B cell (primary cell): ENCODE data around the gene ZPBP2. TPM values are rescaled to one million over a fixed set of nuclear protein-coding genes. Genes with fewer than 3 reads are reported as not detected.

Experiments used
- ATAC-seq: fragments of 200-7000 bp; cut with Tn5 transposase; one replicate; pipeline ENCODE4 v1.10.0; 2021; ENCODE audit warnings: low read depth, mild to moderate bottlenecking, moderate number of reproducible peaks, moderate library complexity
- CTCF ChIA-PET: fragments of 350-600 bp; sonication (Branson Sonifier 250); formaldehyde crosslinking; loops from one replicate; lab custom pipeline; 2021; ENCODE audit warnings: antibody characterized with exemption, inconsistent platforms; lab: Charles Lee
- POLR2A ChIA-PET: fragments of 350-600 bp; sonication (Branson Sonifier 250); formaldehyde crosslinking; loops from one replicate; lab custom pipeline; 2021; ENCODE audit warnings: antibody characterized with exemption; lab: Charles Lee
- DNase-seq: peaks from one replicate; pipeline ENCODE4 v3.0.0; 2013
- H2AFZ ChIP-seq: 2 replicates; pipeline ENCODE4 v1.6.1; 2012; ENCODE audit warnings: mild to moderate bottlenecking, low read depth, low read length; ENCODE audit not compliant: insufficient read depth, poor library complexity, severe bottlenecking
- H3K27ac ChIP-seq, 2 donors: 1 replicate in 1 of 2; 2 replicates in 1 of 2; pipeline ENCODE4 v1.5.1; 2012 to 2013; ENCODE audit warnings: low read length in 2 of 2, mild to moderate bottlenecking in 2 of 2, moderate library complexity in 1 of 2
- H3K27me3 ChIP-seq, 4 experiments: fragments of 200-600 bp in 1 of 4; sonication (generic) in 1 of 4; replicated peaks in 1 of 4; 1 replicate in 2 of 4; 2 replicates in 2 of 4; pipeline versions ENCODE4 v1.6.1 to v1.7.0; 2013 to 2016; ENCODE audit warnings: low read length in 3 of 4, mild to moderate bottlenecking in 2 of 4, mixed read lengths in 1 of 4, moderate library complexity in 1 of 4; ENCODE audit not compliant: insufficient read depth in 4 of 4, control insufficient read depth in 3 of 4; ENCODE audit errors: control extremely low read depth in 1 of 4
- H3K36me3 ChIP-seq, 2 experiments: replicated peaks in 1 of 2; 1 replicate in 1 of 2; 2 replicates in 1 of 2; pipeline versions ENCODE4 v1.6.1 to v1.7.1; 2013; ENCODE audit warnings: low read length in 1 of 2; ENCODE audit not compliant: insufficient read depth in 2 of 2, control insufficient read depth in 1 of 2; ENCODE audit errors: control extremely low read depth in 1 of 2, extremely low read depth in 1 of 2
- H3K4me1 ChIP-seq, 2 donors: fragments of 200-600 bp in 1 of 2; sonication (generic) in 1 of 2; 1 replicate in 1 of 2; 2 replicates in 1 of 2; pipeline versions ENCODE4 v1.5.1 to v1.6.1; 2013 to 2017; ENCODE audit warnings: low read length in 2 of 2; ENCODE audit not compliant: control insufficient read depth in 2 of 2, insufficient read depth in 2 of 2
- H3K4me2 ChIP-seq: replicated peaks from 2 replicates; pipeline ENCODE3; 2012; ENCODE audit warnings: mild to moderate bottlenecking, low read depth, low read length; ENCODE audit not compliant: poor library complexity, severe bottlenecking
- H3K4me3 ChIP-seq, 5 experiments: fragments of 200-600 bp in 1 of 5; sonication (generic) in 1 of 5; 1 replicate in 3 of 5; 2 replicates in 2 of 5; pipeline versions ENCODE4 v1.5.1 to v1.7.0; 2011 to 2016; ENCODE audit warnings: low read length in 4 of 5, mild to moderate bottlenecking in 4 of 5, low read depth in 2 of 5, control low read depth in 1 of 5, moderate library complexity in 1 of 5; ENCODE audit not compliant: insufficient read depth in 1 of 5; ENCODE audit errors: control extremely low read depth in 1 of 5, extremely low read depth in 1 of 5
- H3K79me2 ChIP-seq: fragments of 200-600 bp; sonication (generic); one replicate; pipeline ENCODE4 v1.6.0; 2016; ENCODE audit warnings: low read length; ENCODE audit not compliant: control insufficient read depth, insufficient read depth
- H3K9ac ChIP-seq: fragments of 200-600 bp; sonication (generic); 2 replicates; pipeline ENCODE4 v1.6.1; 2017; ENCODE audit warnings: mild to moderate bottlenecking, low read length, moderate library complexity
- H3K9me3 ChIP-seq, 3 donors: one replicate each; pipeline versions ENCODE4 v1.6.1 to v1.7.1; 2013; ENCODE audit warnings: low read length in 2 of 3; ENCODE audit not compliant: control insufficient read depth in 2 of 3, insufficient read depth in 1 of 3; ENCODE audit errors: control extremely low read depth in 1 of 3
- H4K20me1 ChIP-seq: 2 replicates; pipeline ENCODE4 v1.6.0; 2012; ENCODE audit warnings: mild to moderate bottlenecking, low read length; ENCODE audit not compliant: insufficient read depth, control insufficient read depth, poor library complexity, severe bottlenecking
- H3K27ac Mint-ChIP-seq: one replicate; pipeline ENCODE4 v1.8.0; 2021; ENCODE audit warnings: mixed read lengths
- H3K27me3 Mint-ChIP-seq: one replicate; pipeline ENCODE4 v1.8.0; 2021; ENCODE audit warnings: mixed read lengths
- H3K4me1 Mint-ChIP-seq: one replicate; pipeline ENCODE4 v1.8.0; 2021; ENCODE audit warnings: mixed read lengths
- H3K4me3 Mint-ChIP-seq: one replicate; pipeline ENCODE4 v1.8.0; 2021; ENCODE audit warnings: mixed read lengths
- H3K9me3 Mint-ChIP-seq: one replicate; pipeline ENCODE4 v1.8.0; 2022; ENCODE audit warnings: mixed read lengths; ENCODE audit not compliant: insufficient read depth
- CTCF ChIP-seq: fragments of 200-600 bp; IDR thresholded peaks from one replicate; pipeline ENCODE4 v1.8.0; 2022; ENCODE audit warnings: antibody characterized with exemption, mild to moderate bottlenecking
- EZH2 ChIP-seq: IDR thresholded peaks from 2 replicates; pipeline ENCODE4 v1.6.1; 2012; ENCODE audit warnings: borderline replicate concordance, low read depth, mild to moderate bottlenecking, moderate library complexity, low read length; ENCODE audit not compliant: insufficient read depth, poor library complexity, severe bottlenecking
- WGBS: methylation state at CpG from one replicate; pipeline ENCODE4 v1.1.5; 2013; ENCODE audit warnings: missing lambda C conversion rate; ENCODE audit not compliant: insufficient coverage; 5-methylcytosine and 5-hydroxymethylcytosine counted together
- intact Hi-C: fragments of 100-400 bp; cut with micrococcal nuclease; formaldehyde crosslinking; loops from one replicate; pipeline ENCODE4 v1.10.0; 2022
- polyA plus RNA-seq: library from polyadenylated mRNA; depleted of rRNA; stranded (reverse); fragments of >200 nt; gene quantifications from 2 replicates; pipeline ENCODE4 v1.2.3, GENCODE V29; 2012
- total RNA-seq, 2 donors: library from RNA; stranded (reverse); fragments of 120-200 nt in 1 of 2; gene quantifications; 1 replicate in 1 of 2; 2 replicates in 1 of 2; pipeline versions ENCODE4 v1.2.3 to v1.2.4, GENCODE V29; 2013 to 2022

ZPBP2 gene
- total and polyA plus RNA-seq, 2 donors (not counting 1 experiment from before 2014, with no cell fraction given): 1.6 to 1.7 TPM

GRCh38 chr17:39919087-39919683, 51.2 kb downstream of the ZPBP2 start:
- Mint-ChIP-seq H3K4me3 (no peak overlapping the region), H3K9me3 (no peaks in the 10 kb centered on the region), H3K27me3 (no peaks in the 10 kb centered on the region), H3K4me1 (peaks cover 34% of the 10 kb centered on the region), H3K27ac (peak overlapping the region; percentile 32)
- Histone ChIP-seq H2AFZ (no peak overlapping the region), H3K27me3 (no peaks in the 10 kb centered on the region), H3K79me2 (peaks cover 16% of the 10 kb centered on the region), H4K20me1 (peaks cover 18% of the 10 kb centered on the region), H3K4me2 (no peak overlapping the region), H3K27ac (no peak overlapping the region), H3K9me3 (no peaks in the 10 kb centered on the region), H3K36me3 (peaks cover 2 to 46% of the 10 kb centered on the region in 2 experiments), H3K4me3 (no peak overlapping the region), H3K4me1 (peaks cover 14 to 23% of the 10 kb centered on the region in 2 donors), H3K9ac (no peak overlapping the region)
- 97% methylated on average over 7 of the region's 9 CpGs for WGBS
- TF ChIP-seq CTCF: no peak
- TF ChIP-seq EZH2: no peak
- ATAC-seq (no peak), DNase-seq (no peak)
- ChIA-PET CTCF (interaction anchor here (1.3 to 1.5 kb wide), 3 partner anchors 8 to 190 kb away, joined by 3 read pairs; partner anchors contain the start of gene ORMDL3), POLR2A (interaction anchor here (0.7 kb wide), 2 partner anchors 10 to 248 kb away, joined by 3 to 7 read pairs; no protein-coding TSS in a partner anchor)
- intact Hi-C loops: no loop called here
